ENCODE results near the gene SLC6A6. TPM values are rescaled to one million over a fixed set of nuclear protein-coding genes. Genes with fewer than 3 reads are reported as not detected.
"Not testable (repeated sequence)": the region's sequence is repeated elsewhere in the genome, so short reads cannot be mapped to it uniquely, and the experiment has no call there.

The SLC6A6 gene
- total RNA-seq, 1 experiment from 2014 or later: 25.5 TPM

- no peak for DNase-seq (ENCODE audit: low read depth)
Observed at GRCh38 chr3:14434498-14435151, 32.2 kb downstream of the SLC6A6 start.

- DNase-seq (ENCODE audit: low read depth): no peak
Observed at GRCh38 chr3:14435175-14436014, 33.0 kb downstream of the SLC6A6 start.

- no peak for DNase-seq (ENCODE audit: low read depth)
Observed at GRCh38 chr3:14436954-14437281, 34.5 kb downstream of the SLC6A6 start.

- not testable (repeated sequence) for DNase-seq (ENCODE audit: low read depth)
Observed at GRCh38 chr3:14437705-14438104, 35.3 kb downstream of the SLC6A6 start.

- DNase-seq (ENCODE audit: low read depth): no peak
Observed at GRCh38 chr3:14438262-14438661, 35.9 kb downstream of the SLC6A6 start.

- DNase-seq (ENCODE audit: low read depth): no peak
Observed at GRCh38 chr3:14438929-14439328, 36.5 kb downstream of the SLC6A6 start.

GRCh38 chr3:14439501-14440167 lies 37.2 kb downstream of the SLC6A6 start:
- peak; percentile 53 for DNase-seq (ENCODE audit: low read depth)

GRCh38 chr3:14440168-14440518 lies 37.7 kb downstream of the SLC6A6 start:
- no peak for DNase-seq (ENCODE audit: low read depth)

- peak; percentile 43 for DNase-seq (ENCODE audit: low read depth)
Observed at GRCh38 chr3:14440531-14441239, 38.3 kb downstream of the SLC6A6 start.

- no peak for DNase-seq (ENCODE audit: low read depth)
Observed at GRCh38 chr3:14441240-14441919, 39.0 kb downstream of the SLC6A6 start.

- DNase-seq (ENCODE audit: low read depth): no peak
Observed at GRCh38 chr3:14441920-14442300, 39.5 kb downstream of the SLC6A6 start.

GRCh38 chr3:14444380-14444779 lies 42.0 kb downstream of the SLC6A6 start:
- no peak for DNase-seq (ENCODE audit: low read depth)

- no peak for DNase-seq (ENCODE audit: low read depth)
Observed at GRCh38 chr3:14445773-14446172, 43.4 kb downstream of the SLC6A6 start.

GRCh38 chr3:14446988-14447570 lies 44.7 kb downstream of the SLC6A6 start:
- DNase-seq (ENCODE audit: low read depth): no peak

GRCh38 chr3:14448063-14448462 lies 45.7 kb downstream of the SLC6A6 start:
- no peak for DNase-seq (ENCODE audit: low read depth)

- no peak for DNase-seq (ENCODE audit: low read depth)
Observed at GRCh38 chr3:14448756-14449727, 46.6 kb downstream of the SLC6A6 start.

- DNase-seq (ENCODE audit: low read depth): no peak
Observed at GRCh38 chr3:14450506-14450905, 48.1 kb downstream of the SLC6A6 start.

GRCh38 chr3:14450922-14451606 lies 48.7 kb downstream of the SLC6A6 start:
- no peak for DNase-seq (ENCODE audit: low read depth)

Data from LHCN-M2 (cell line).